GM19043 (cell line): ENCODE data around the gene EEF1AKMT4.

ENCODE experiments used
- ATAC-seq: cut with Tn5 transposase; IDR thresholded peaks from one replicate; pipeline ENCODE4 v1.9.1; 2021; ENCODE audit warnings: low read depth; ENCODE audit not compliant: unreplicated experiment

EEF1AKMT4 gene

DNA sequence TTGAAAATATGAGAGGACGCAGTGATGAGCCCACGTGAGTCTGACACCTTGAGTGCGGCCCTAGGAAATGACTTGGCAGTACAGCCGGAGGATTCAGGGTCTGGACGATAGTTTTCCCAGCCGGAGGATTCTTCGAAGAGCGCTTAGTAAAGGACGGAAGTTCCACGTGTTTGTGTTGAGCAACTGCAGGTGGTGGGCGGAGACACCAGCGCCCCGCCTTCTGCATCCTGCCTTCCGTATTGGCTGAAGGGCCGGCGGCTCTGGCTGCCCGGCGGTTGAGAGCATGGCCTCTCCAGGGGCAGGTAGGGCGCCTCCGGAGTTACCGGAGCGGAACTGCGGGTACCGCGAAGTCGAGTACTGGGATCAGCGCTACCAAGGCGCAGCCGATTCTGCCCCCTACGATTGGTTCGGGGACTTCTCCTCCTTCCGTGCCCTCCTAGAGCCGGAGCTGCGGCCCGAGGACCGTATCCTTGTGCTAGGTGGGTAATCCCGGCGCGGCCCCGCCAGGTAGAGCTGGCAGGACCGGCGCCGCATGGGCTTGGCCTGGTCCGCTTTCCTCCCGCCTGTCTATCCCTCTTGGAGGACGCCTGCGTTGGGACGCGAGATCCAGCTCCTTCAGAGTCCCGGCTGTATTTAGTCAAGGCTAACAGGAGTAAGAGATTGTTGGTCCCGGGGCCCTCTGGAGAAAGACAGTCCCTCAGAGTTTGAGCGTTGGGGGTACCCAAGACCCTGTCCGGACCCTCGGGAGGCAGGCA, at the start of gene EEF1AKMT4:
TSS of gene EEF1AKMT4 (plus strand) at position 261 of the 755 bp plus-strand sequence. CDS start at position 284, 23 bp downstream.
- ATAC-seq, result peak; percentile 87

DNA sequence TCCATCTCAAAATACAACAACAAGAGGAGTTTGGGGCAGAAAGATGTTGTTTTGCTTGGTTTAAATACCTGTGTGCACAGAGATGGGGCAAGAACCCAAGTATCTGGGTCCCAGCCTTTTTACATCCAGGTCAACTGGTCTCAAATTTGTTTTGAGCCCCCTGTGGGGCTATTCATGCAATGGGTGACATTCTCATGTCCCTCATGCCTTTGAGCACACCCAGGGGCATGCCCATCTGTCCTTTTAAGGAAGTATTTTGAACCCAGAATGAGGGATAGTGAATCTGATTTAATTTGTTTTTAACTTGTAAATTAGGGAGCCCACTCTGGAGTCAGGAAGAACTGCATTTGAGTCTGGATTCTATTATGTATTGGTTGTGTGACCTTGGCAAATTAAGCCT, 48.6 kb upstream of the EEF1AKMT4 start:
- ATAC-seq, result no peak

DNA sequence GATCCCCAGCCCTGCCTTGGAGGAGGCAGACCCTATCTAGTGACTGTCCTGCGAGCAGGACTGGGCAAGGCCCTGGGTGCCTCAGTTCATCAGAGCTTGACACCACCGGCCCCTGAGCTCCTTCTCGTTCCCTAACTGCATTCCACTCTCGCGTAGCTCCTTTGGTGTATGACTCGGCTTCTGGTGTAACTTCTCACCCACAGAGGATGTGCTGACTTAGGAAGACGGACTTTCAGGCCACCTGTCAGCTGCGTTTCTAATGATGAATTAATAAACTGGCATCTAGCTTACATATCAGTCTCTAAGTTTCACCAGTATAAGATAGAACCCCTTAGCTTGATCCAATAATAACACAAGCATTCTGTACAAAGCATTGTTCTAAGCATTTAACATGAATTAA, 45.9 kb upstream of the EEF1AKMT4 start:
- no peak for ATAC-seq

DNA sequence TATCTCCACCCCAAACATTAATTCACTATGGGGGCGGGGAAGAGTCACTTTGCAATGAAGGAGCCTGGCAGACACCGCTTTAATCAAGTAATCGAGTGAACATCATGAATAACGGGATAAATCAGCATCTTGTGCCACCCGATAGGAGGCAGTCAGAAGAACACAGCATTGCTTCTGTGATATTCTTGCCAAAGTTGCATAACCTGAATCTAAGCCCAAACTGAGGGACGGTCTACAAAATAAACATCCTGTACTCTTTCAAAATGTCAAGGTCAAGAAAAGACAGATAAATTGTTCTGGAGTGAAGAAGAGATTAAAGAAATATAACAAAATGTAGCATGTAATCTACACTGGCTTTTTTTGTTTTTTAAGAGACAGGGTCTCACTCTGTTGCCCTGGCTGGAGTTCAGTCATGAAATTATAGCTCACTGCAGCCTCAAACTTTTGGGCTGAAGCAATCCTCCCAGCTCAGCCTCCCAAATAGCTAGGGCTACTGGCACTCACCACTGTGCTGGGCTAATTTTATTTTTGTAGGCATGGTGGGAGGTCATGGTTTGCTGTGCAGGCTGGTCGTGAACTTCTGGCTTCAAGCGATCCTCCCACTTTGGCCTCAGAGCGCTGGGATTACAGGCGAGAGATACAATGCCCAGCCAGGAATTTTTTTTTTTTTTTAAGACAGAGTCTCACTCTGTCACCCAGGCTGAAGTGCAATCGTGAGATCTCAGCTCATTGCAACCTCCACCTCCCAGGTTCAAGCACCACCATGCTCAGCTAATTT, 40.1 kb upstream of the EEF1AKMT4 start:
- ATAC-seq, result no peak

DNA sequence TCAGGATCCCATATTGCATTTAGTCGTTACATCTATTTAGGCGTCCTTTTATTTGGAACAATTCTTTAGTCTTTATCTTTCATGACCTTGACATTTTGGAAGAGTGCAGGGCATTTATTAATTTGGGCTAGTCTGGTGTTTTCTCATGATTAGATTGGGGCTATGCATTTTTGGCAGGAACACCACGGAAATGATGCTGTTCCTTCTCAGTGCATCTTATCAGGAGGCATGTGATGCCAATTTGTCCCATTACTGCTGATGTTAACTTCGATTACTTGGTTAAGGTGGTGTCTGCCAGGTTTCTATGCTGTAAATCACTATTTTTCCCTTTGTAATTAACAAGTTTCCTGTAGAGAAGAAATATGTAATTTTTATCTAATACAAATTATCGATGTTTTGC, 38.2 kb upstream of the EEF1AKMT4 start:
- ATAC-seq, result no peak

DNA sequence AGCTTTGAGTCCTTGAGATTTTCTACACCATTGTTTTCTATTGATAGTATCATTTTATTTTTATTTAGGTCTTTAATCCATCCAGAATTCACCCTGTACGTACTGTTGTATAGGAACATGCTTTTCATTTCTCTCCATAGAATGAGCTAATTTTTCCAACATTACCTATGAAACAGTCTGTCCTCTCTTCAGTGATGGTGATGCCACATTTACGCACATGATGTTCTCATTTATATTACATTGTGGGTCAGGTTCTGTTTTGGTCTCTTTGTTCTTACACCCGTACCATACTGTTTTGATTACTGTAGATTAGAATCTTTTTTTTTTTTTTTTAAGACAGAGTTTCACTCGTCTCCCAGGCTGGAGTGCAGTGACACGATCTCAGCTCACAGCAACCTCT, 37.8 kb upstream of the EEF1AKMT4 start:
- no peak for ATAC-seq

DNA sequence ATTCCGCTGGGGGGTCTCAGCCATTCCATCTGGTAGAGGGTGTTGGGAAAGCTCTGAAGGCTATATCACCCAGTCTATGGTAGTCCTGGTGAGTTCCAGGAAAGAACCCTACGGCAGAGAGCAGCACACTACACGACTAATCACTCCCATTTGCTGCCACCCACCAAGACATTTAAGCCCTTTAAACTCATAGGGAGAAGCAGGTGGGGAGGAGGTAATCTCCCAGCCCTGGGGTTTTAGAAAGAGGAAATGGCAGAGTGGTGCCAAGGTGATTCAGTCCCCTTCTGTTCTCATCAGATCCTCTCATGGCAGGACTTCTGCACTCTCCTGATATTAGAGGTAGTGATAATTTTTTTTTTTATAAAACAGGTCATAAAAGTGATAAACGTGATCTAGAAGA, 30.7 kb upstream of the EEF1AKMT4 start:
- ATAC-seq, result no peak

DNA sequence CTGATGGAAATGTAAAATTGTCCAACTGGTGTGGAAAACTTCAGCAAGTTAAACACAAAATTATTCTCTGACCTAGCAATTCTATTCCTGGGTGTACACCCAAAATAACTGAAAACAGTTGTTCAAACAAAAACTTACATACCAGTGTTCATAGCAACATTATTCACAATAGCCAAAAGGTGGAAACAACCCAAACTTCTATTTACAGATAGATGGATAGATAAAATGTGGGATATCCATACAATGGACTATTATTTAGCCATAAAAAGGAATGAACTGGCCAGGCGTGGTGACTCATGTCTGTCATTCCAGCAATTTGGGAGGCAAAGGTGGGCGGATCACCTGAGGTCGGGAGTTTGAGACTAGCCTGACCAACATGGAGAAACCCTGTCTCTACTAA, 27.0 kb upstream of the EEF1AKMT4 start:
- no peak for ATAC-seq

DNA sequence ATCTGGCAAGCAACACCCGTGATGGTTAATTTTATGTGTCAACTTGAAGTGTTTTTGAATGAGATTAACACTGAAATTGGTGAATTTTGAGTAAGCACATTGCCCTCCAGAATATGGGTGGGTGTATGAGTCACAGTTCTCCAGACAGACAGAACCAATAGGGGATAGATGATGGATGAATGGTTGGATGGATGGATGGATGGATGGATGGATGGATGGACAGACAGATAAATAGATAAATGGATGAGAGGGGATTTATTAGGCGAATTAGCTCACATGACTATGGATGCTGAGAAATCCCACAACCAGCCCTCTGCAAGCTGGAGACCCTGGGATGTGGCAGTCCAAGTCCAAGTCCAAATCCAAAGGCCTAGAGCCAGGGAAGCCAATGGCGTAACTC, 25.5 kb upstream of the EEF1AKMT4 start:
- no peak for ATAC-seq

DNA sequence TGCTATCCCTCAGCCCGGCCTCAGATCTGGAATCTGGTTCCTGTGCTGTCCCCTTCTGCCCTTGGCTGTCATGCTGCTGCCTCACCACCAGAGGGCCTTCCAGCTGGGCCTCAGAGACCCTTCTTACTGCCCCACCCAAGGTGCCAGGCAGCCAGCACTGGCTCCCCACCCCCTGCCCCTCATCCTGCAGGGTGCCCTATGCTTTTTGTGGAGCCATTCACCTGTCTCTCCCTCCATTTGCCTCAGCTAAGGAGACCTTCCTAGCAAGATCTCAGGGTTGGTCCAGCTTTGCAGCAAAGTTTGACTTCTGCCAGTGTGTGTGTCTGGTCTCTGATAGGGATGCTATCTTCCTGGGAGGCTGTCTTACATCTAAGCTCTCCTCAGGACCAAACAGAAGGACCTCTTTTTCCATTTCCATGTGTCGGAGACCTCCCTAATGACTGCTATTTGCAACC, 22.0 kb upstream of the EEF1AKMT4 start:
- no peak for ATAC-seq

DNA sequence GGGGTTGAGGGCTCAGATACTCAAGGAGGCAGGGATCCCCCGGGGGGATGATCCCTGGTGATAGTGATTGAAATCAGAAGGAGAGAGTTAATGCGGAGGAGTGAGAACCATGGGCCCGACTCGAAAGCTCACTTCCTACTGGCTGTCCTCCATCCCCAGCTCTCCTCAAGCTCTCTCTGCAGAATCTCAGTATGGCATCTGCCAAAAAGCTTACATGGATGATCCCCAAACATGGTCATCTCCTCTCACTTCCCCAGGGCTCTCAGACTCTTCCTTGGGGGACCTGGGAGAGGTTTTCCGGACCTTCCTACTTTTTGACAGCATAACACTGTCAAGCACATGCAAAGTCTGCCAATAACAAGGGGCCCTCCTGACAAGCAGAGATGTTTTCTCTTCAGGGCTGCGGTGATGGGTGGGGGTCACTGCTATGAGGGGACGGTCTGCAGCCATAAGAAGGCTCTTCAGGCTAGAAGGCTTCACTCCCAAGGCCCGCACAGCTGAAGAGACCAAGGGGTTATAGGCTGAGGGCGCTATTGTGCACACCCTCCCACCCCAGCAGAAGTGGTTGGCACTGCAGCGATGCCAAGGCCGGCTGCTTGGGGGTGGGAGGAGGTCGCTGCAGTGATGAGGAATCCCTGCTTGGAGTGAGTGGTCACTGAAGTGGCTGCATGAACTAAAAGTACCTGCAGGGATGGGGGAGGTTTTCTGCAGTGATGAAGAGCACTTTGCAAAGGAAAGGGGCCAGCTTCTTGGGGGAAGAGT, 20.9 kb upstream of the EEF1AKMT4 start:
- ATAC-seq, result no peak

DNA sequence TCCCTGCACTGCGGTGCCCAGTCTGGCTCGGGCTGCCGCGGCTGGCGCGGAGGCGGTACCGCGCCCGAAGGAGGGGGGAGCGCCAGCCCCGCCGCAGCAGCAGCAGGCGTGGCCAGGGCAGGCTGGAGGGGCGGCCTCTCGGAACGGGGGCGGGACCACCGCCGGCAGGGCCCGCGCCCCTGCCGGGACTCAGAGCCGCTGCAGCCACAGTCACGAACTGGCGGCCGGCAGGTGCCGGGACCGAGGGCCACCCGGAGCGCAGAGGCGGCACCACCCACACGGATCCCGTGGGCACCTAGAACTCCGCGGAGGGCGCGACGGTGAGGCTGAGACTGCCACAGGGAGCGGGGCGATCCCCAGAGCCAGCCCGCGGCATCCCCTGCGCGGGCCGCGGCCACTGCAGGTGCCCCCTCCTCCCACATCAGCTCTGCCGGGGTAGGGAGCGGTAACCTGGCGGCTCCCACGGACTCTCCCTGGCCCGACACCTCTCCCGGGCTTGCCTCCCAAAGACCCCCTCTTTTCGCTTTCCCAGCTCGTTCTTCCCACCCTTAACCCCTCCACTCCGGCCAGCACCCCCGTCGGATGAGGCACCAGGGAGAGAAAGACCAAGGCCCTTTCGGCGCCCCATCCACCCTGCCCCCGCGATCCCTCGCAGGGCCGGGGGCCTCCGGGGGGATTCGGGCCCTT, 19.9 kb upstream of the EEF1AKMT4 start, which contains the start of gene VWA5B2:
TSS of gene VWA5B2 (plus strand) at position 192 of the 687 bp plus-strand sequence. CDS start 944 bp downstream, outside the sequence.
- ATAC-seq, result peak; percentile 51

DNA sequence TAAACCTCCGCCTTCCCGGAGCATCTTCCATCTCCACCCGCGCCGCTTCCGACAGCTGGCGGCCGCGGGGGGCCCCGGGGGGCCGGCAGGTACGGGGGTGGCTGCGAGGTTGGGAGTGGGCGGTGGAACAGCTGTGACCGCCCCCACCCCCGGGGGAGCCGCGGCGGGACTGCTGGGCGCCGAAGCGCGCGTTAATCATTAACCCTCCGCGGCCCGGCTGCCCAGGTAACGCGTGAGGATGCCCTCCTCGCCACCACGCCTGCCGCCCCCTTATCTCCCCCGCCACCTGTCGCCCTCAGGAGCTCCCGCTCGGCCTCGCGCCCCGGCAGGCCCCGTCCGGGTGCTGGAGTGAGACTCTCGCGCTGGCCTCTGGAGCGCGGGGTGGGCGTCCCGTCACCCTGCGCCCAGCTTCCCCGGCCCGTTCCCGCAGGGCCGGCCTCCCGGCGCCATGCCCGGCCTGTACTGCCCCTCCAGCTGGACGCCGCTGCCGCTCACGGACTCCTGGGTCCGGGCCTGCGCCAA, 19.3 kb upstream of the EEF1AKMT4 start:
- ATAC-seq, result no peak

DNA sequence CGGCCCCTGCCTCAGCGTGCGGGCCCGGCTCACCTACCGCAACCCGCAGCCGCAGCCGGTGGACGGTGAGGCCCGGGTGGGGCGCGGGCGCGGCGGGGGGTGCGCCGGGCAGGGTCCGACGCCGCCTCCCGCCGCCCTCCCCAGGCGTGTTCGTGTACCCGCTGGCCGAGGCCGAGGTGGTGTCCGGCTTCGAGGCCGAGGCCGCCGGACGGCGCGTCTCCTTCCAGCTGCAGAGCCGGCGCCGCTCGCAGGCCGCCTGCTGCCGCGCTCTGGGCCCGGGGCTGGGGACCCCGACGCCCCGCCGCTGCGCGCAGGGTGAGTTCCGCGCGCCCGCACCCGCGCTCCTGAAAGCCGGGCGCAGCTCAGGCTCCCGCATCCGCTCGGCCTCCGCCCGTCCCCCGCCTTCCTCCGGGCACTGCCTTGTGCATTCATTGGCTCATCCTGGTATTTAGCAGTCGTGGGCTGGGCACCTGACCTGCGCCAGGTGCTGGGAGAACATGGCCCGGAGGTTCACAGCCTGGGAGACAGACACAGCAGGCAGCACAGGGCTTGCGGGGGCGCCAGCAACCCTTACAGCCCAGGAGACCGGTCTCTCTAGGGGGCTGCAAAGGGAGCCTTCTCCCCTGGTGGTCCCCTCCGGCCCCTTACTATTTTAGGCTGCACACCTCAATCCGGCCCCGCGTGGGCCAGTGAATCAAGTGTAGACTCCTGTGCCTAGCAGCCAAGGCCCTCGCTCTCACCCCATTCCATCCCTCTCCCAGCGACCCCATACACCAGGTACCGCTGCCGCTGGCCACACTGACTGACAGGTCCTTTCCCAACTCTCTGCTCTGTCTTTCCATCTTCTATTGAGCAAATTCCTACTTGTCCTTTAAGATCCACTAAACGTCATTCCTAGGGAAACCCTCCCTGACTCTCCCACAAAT, 18.6 kb upstream of the EEF1AKMT4 start:
- ATAC-seq, result no peak

DNA sequence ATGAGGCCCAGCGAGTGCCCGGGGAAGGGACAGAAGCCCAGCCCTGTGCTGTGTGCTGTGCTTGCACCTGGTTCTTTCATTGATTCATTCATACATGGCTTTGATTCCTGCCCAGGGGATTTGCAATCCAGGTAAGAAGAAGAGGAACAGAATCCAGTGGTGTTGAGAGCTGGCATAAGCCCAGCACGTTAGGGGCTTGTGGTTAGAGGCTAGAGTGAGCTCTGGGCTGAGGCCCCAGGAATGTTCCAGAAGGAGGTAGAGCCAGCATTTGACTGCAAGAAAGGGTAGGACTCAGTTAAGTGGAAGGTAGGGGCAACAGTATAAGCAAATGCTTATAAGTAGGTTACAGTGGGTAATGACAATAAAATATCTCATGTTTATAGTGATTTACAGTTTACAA, 17.8 kb upstream of the EEF1AKMT4 start:
- no peak for ATAC-seq

DNA sequence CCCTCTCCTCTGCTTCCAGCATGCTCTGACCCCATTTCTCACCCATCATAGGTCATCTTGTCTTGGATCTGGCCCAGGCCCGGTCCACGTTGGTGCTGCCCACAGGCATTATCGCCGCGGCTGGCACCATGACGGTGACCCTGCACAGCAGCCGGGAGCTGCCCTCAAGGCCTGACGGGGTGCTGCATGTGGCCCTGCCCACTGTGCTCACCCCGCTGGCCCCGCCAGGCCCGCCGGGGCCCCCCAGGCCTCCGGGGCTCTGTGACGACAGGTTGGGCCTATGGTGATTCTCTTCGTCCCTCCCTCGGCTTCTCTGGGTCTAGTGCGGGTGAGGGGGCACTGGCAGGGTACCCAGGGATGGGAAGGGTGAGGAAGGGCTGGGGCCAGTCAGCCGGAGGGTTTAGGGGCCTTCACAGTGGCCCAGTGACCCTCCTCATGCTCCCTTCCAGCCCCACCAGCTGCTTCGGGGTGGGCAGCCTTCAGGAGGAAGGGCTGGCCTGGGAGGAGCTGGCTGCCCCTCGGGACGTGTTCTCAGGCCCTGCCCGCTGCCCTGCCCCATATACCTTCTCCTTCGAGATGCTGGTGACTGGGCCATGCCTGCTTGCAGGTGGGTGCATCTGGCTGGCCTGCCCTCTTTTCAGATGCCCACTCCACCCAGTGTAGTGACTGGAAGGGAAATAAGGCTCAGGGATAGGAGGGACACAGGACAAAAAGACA, 16.2 kb upstream of the EEF1AKMT4 start:
- ATAC-seq, result no peak

DNA sequence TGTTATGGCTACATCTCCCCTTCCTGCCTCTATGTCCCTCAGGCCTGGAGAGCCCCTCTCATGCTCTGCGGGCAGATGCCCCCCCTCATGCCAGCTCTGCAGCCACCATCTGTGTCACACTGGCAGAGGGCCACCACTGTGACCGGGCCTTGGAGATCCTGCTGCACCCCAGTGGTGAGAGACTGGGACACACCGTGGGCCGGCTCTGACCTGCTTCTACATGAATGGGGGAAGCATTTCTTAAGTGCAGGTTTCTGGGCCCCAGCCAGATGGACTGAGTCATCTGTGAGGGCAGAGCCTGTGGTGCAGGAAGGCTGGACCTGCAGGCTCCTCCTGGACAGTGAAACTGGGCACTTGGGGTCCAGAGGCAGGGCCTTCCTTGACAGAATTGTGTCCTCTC, 15.2 kb upstream of the EEF1AKMT4 start:
- no peak for ATAC-seq

DNA sequence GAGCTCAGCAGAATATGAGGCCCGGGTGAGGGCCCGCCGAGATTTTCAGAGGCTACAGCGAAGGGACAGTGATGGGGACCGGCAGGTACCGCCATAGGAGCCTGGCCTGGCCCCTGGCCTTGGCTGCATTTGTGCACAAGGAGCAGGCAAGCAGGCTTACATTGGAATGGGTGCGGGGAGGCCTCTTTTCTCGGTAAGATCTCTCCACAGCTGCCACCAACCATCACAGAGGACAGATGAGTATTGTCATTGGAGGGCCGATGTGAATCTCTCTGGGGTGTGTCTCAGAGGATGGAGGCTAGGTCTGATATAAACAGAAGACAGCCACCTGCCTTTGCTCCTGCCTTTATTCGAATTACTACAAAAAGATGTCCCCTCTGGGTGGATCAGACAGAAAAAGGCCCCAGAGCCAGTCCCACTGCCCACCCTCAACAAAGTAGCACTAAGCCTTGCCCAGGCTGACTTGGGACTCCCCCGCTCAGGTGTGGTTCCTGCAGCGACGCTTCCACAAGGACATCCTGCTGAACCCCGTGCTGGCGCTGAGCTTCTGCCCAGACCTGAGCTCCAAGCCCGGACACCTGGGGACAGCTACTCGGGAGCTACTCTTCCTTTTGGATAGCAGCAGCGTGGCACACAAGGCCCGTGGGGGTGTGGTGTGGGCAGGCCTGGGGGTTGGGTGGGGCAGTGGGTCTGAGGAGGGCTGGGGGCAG, 14.6 kb upstream of the EEF1AKMT4 start:
- ATAC-seq, result no peak
